Fibroblast of mammary gland (primary cell): ENCODE measurements around the gene MRLN.
A peak's percentile ranks its signal among the peaks of the same experiment; 100 is the strongest.

Source experiments
- DNase-seq: peaks from one replicate; pipeline ENCODE4 v3.0.0-alpha.2; 2010; ENCODE audit warnings: low read depth
- H3K4me3 ChIP-seq: 2 replicates; pipeline ENCODE4 v1.5.1; 2011; ENCODE audit warnings: low read depth, mild to moderate bottlenecking, low read length, moderate library complexity; ENCODE audit not compliant: control insufficient read depth
- TF ChIP-seq, protein P1 (sequence below): conservative IDR thresholded peaks from 2 replicates; pipeline ENCODE4 v1.5.1; 2011; ENCODE audit warnings: low read depth, low read length, inconsistent platforms; ENCODE audit not compliant: control insufficient read depth, insufficient read depth

Gene MRLN

DNA sequence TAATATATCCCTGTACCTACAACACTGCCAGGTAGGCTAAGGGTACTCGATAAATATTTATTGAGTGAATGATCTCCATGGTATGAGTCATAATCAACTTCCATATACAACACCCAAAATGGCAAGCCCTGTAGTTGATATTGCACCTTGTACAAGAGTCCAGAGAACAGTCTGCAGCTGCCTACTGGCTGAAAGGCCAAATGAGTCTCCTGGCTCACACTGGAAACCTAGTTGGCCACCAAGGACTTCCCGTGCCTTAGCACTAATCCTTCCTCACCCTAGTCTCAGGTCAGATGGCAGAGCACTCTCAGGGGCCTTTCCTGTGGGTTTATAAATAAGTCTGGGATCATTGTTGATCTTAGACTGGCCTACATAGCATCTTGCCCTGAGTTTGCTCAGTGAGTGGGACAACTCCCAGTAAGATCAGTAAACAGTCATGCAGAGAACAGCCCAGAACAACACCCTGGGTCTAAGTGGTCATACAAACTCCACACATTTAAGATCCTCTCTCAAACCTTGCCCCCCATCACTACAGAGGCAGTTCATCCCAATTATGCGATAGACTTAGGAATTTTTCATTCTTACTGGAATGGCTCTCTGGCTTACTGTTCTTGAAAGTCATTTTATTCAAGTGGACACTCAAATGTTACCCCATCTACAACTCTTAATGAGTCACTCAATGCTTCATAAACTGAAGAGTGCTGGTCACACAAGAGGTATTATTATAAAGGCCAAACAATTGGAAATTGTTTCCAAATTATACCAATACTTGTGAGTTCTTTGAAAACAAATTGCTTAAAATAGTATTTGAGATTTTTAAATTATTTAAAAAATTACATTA is 28.9 kb downstream of the MRLN start:
- TF ChIP-seq, protein P1, sequence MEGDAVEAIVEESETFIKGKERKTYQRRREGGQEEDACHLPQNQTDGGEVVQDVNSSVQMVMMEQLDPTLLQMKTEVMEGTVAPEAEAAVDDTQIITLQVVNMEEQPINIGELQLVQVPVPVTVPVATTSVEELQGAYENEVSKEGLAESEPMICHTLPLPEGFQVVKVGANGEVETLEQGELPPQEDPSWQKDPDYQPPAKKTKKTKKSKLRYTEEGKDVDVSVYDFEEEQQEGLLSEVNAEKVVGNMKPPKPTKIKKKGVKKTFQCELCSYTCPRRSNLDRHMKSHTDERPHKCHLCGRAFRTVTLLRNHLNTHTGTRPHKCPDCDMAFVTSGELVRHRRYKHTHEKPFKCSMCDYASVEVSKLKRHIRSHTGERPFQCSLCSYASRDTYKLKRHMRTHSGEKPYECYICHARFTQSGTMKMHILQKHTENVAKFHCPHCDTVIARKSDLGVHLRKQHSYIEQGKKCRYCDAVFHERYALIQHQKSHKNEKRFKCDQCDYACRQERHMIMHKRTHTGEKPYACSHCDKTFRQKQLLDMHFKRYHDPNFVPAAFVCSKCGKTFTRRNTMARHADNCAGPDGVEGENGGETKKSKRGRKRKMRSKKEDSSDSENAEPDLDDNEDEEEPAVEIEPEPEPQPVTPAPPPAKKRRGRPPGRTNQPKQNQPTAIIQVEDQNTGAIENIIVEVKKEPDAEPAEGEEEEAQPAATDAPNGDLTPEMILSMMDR, result no peak
- H3K4me3 ChIP-seq, result no peak overlapping the region
- DNase-seq, result no peak

DNA sequence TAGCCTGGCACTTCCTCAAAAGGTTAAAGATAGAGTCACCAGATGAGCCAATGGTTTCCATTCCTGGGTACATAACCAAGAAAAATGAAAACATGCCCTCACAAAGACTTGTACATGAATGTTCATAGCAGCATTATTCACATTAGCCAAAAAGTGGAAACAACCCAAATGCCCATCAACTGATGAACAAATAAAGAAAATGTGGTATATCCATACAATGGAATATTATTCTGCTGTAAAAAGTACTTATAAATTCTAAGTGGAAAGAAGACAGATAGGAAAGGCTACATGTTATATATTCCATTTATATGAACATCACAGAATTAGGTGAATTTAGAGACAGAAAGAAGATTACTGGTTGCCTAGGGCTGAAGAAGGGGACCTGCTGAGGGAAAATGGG is 32.9 kb downstream of the MRLN start:
- TF ChIP-seq, protein P1, result no peak
- no peak for DNase-seq
- H3K4me3 ChIP-seq, result no peak overlapping the region

DNA sequence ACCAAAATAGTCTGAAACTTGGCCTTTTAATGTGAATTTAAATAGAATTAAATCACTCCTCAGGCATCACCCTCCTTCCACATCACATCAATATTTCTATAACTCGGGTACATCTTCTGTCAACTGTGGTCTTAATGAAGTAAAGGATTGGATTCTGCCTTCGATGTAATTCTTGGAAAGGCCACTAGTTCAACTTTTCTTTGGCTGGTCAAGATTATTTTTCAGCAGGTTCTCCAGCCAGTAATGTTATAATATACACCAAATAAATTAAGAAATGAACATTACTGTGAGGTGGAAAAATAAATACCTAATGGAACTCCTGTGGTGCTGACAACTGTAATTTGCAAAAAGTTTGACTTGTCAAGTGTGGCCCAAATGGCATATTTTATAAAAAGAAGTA is 33.9 kb downstream of the MRLN start:
- DNase-seq, result no peak
- H3K4me3 ChIP-seq, result no peak overlapping the region
- TF ChIP-seq, protein P1, result peak; percentile 13

DNA sequence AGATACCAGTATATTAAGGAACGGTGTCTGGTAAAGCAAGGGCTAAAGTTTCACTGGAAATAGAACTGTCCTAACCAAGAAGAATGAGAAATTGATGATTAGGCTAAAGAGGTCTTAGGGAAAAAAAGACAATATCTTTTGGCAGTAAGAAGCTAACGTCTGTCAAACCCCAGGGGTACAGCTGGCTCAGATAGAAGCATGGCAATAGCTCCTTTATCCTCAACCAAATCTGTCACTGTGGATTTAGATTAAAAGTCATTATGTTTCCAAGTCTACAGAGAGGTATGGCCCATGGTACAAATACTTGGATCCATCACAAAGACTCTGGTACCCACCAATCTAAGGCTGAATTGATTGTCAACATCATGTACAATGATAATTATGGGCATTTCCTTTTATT is 35.0 kb downstream of the MRLN start:
- no peak for DNase-seq
- TF ChIP-seq, protein P1, result no peak
- H3K4me3 ChIP-seq, result no peak overlapping the region

DNA sequence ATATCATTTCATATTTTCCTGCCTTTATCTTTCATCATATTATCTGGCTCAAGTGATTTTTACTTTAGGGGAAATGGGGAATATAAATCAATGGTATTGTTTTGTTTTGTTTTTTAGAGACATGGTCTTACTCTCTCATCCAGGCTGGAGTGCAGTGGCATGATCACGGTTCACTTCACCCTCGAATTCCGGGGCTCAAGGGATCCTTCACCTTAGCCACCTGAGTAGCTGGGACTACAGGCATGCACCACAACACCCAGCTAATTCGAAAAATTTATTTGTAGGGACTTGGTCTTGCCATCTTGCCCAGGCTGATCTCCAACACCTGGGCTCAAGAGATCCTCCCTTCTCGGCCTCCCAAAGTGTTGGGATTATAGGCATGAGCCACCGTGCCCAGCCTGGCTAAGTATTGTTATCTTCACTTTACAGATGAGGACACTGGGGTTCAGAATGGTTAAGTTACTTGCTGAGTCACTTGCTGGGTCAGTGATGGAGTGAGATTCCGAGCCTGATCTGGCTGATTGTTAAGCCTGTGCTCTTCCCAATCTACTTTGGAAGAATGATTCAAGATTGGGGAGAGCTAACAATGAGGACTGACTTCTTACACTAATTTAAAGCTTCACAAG is 39.9 kb downstream of the MRLN start:
- no peak for DNase-seq
- H3K4me3 ChIP-seq, result no peak overlapping the region
- TF ChIP-seq, protein P1, result no peak

DNA sequence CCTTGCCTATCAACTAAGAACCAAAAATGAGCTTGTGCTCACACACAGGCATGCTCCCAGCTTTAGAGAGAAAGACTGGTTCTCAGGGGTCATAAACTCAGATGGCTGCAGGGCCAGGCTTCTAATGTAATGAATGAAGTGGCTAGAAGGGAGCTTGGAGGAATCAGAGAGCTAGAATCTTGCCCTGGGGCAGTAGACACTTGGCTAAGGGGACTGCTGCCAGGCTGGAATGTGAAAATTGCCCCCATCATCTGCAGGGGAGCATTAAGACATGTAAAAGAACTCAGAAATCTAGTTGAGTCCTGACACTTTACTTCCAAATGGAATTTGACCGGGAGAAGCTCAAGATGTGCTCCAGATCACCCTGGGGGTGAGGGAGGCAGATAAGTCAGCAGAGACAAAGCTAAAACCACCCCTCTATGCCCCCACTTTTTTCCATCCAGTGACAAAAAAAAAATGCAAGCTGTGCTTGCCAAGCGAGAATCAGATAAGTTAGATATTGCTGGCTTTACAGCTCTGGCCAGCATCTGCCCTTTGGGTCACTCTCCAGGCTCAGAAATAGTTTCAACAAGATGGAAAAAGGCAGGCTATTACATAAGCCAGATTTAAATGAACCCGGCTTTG is 41.3 kb downstream of the MRLN start:
- no peak for DNase-seq
- no peak overlapping the region for H3K4me3 ChIP-seq
- TF ChIP-seq, protein P1, result no peak
